Dendritic cell treated with granulocyte-macrophage colony-stimulating factor and Interleukin-4, amounts not matched to agents 40 ng/mL and 50 ng/mL, for 4 days (primary cell): Measurements from ENCODE around the gene KCTD7.
"Not testable (repeated sequence)": the region's sequence is repeated elsewhere in the genome, so short reads cannot be mapped to it uniquely, and the experiment has no call there.

Experiments
- H3K27ac Mint-ChIP-seq: one replicate; pipeline ENCODE4 v1.8.0; 2022; ENCODE audit warnings: mild to moderate bottlenecking, mixed read lengths
- H3K27me3 Mint-ChIP-seq: one replicate; pipeline ENCODE4 v1.8.0; 2022; ENCODE audit warnings: mild to moderate bottlenecking, mixed read lengths
- H3K36me3 Mint-ChIP-seq: one replicate; pipeline ENCODE4 v1.8.0; 2022; ENCODE audit warnings: low read depth, mixed read lengths
- H3K4me1 Mint-ChIP-seq: one replicate; pipeline ENCODE4 v1.8.0; 2022; ENCODE audit warnings: low read depth, mixed read lengths
- H3K4me3 Mint-ChIP-seq: one replicate; pipeline ENCODE4 v1.8.0; 2022; ENCODE audit warnings: mild to moderate bottlenecking, moderate library complexity, mixed read lengths
- H3K9me3 Mint-ChIP-seq: one replicate; pipeline ENCODE4 v1.8.0; 2022; ENCODE audit warnings: mixed read lengths
- intact Hi-C: fragments of 100-400 bp; cut with micrococcal nuclease; formaldehyde crosslinking; loops from one replicate; pipeline ENCODE4 v1.15.0; 2022

The KCTD7 gene

GRCh38 chr7:66651026-66651425 lies 22.3 kb downstream of the KCTD7 start:
- intact Hi-C loops, H3K4me3 Mint-ChIP-seq, H3K27ac Mint-ChIP-seq: not testable (repeated sequence)

GRCh38 chr7:66653719-66654274 lies 25.1 kb downstream of the KCTD7 start:
- not testable (repeated sequence) for H3K9me3 Mint-ChIP-seq, H3K27me3 Mint-ChIP-seq
- H3K36me3 Mint-ChIP-seq = peaks cover 63% of the 10 kb centered on the region
- intact Hi-C loops = loop anchor here (1.0 kb wide), 2 partner anchors 24 to 61 kb away; no protein-coding TSS in a partner anchor
- H3K4me3 Mint-ChIP-seq = peak overlapping the region; percentile 96
- H3K27ac Mint-ChIP-seq = peak overlapping the region; percentile 93
- H3K4me1 Mint-ChIP-seq = peaks cover 39% of the 10 kb centered on the region

More at GRCh38 chr7:66651026-66651425, 22.3 kb downstream of the KCTD7 start:
- H3K27me3 Mint-ChIP-seq = peaks cover 13% of the 10 kb centered on the region
- not testable (repeated sequence) for H3K9me3 Mint-ChIP-seq
- peaks cover 71% of the 10 kb centered on the region for H3K36me3 Mint-ChIP-seq
- peaks cover 27% of the 10 kb centered on the region for H3K4me1 Mint-ChIP-seq

- intact Hi-C loops = loop anchor here (1.0 kb wide), 3 partner anchors 25 to 62 kb away; no protein-coding TSS in a partner anchor
- peaks cover 62% of the 10 kb centered on the region for H3K36me3 Mint-ChIP-seq
- H3K9me3 Mint-ChIP-seq = no peaks in the 10 kb centered on the region
- peak overlapping the region; percentile 93 for H3K27ac Mint-ChIP-seq
- H3K27me3 Mint-ChIP-seq = no peaks in the 10 kb centered on the region
- peaks cover 39% of the 10 kb centered on the region for H3K4me1 Mint-ChIP-seq
- H3K4me3 Mint-ChIP-seq = peak overlapping the region; percentile 96
These were observed 25.8 kb downstream of the KCTD7 start for GRCh38 chr7:66654275-66655112.

- peak overlapping the region; percentile 96 for H3K4me3 Mint-ChIP-seq
- not testable (repeated sequence) for H3K9me3 Mint-ChIP-seq, H3K27me3 Mint-ChIP-seq
- peak overlapping the region; percentile 93 for H3K27ac Mint-ChIP-seq
- H3K36me3 Mint-ChIP-seq = peaks cover 64% of the 10 kb centered on the region
- H3K4me1 Mint-ChIP-seq = peaks cover 39% of the 10 kb centered on the region
- intact Hi-C loops = loop anchor here (1.0 kb wide), 1 partner anchor 27 kb away; no protein-coding TSS in a partner anchor
These were observed 26.6 kb downstream of the KCTD7 start for GRCh38 chr7:66655113-66655806.

GRCh38 chr7:66655826-66656485 lies 27.3 kb downstream of the KCTD7 start:
- H3K27me3 Mint-ChIP-seq, H3K9me3 Mint-ChIP-seq: not testable (repeated sequence)
- Mint-ChIP-seq H3K4me1 (peaks cover 39% of the 10 kb centered on the region), H3K27ac (peak overlapping the region; percentile 93), H3K4me3 (peak overlapping the region; percentile 71), H3K36me3 (peaks cover 66% of the 10 kb centered on the region)
- intact Hi-C loops = loop anchor here (1.0 kb wide), 1 partner anchor 26 kb away; no protein-coding TSS in a partner anchor

GRCh38 chr7:66657798-66658197 lies 29.1 kb downstream of the KCTD7 start:
- H3K27ac Mint-ChIP-seq = no peak overlapping the region
- H3K27me3 Mint-ChIP-seq = no peaks in the 10 kb centered on the region
- H3K9me3 Mint-ChIP-seq = no peaks in the 10 kb centered on the region
- H3K36me3 Mint-ChIP-seq = peaks cover 66% of the 10 kb centered on the region
- no peak overlapping the region for H3K4me3 Mint-ChIP-seq
- peaks cover 36% of the 10 kb centered on the region for H3K4me1 Mint-ChIP-seq
- intact Hi-C loops = no loop called here

GRCh38 chr7:66662646-66663264 lies 34.1 kb downstream of the KCTD7 start:
- Mint-ChIP-seq H3K27me3 (no peaks in the 10 kb centered on the region), H3K36me3 (peaks cover 65% of the 10 kb centered on the region), H3K4me1 (peaks cover 17% of the 10 kb centered on the region), H3K4me3 (no peak overlapping the region), H3K27ac (no peak overlapping the region), H3K9me3 (no peaks in the 10 kb centered on the region)
- intact Hi-C loops = no loop called here

- Mint-ChIP-seq H3K4me1 (peaks cover 17% of the 10 kb centered on the region), H3K27me3 (no peaks in the 10 kb centered on the region), H3K4me3 (no peak overlapping the region), H3K9me3 (no peaks in the 10 kb centered on the region), H3K27ac (no peak overlapping the region), H3K36me3 (peaks cover 77% of the 10 kb centered on the region)
- intact Hi-C loops = no loop called here
These were observed 36.1 kb downstream of the KCTD7 start for GRCh38 chr7:66664590-66665293.

- H3K27ac Mint-ChIP-seq = no peak overlapping the region
- H3K4me3 Mint-ChIP-seq = no peak overlapping the region
- no peaks in the 10 kb centered on the region for H3K27me3 Mint-ChIP-seq
- peaks cover 82% of the 10 kb centered on the region for H3K36me3 Mint-ChIP-seq
- intact Hi-C loops = no loop called here
- no peaks in the 10 kb centered on the region for H3K9me3 Mint-ChIP-seq
- peaks cover 17% of the 10 kb centered on the region for H3K4me1 Mint-ChIP-seq
These were observed 37.8 kb downstream of the KCTD7 start for GRCh38 chr7:66666313-66666952.

- no peaks in the 10 kb centered on the region for H3K27me3 Mint-ChIP-seq
- H3K4me1 Mint-ChIP-seq = peaks cover 17% of the 10 kb centered on the region
- no peak overlapping the region for H3K4me3 Mint-ChIP-seq
- no peak overlapping the region for H3K27ac Mint-ChIP-seq
- no peaks in the 10 kb centered on the region for H3K9me3 Mint-ChIP-seq
- intact Hi-C loops = no loop called here
- peaks cover 78% of the 10 kb centered on the region for H3K36me3 Mint-ChIP-seq
These were observed 38.5 kb downstream of the KCTD7 start for GRCh38 chr7:66667023-66667728.

- Mint-ChIP-seq H3K27me3 (no peaks in the 10 kb centered on the region), H3K27ac (no peak overlapping the region), H3K4me3 (no peak overlapping the region), H3K36me3 (peaks cover 69% of the 10 kb centered on the region), H3K9me3 (no peaks in the 10 kb centered on the region), H3K4me1 (peaks cover 12% of the 10 kb centered on the region)
- intact Hi-C loops = no loop called here
These were observed 39.4 kb downstream of the KCTD7 start for GRCh38 chr7:66668112-66668511.

- Mint-ChIP-seq H3K27ac (no peak overlapping the region), H3K9me3 (no peaks in the 10 kb centered on the region), H3K36me3 (peaks cover 65% of the 10 kb centered on the region), H3K27me3 (no peaks in the 10 kb centered on the region), H3K4me1 (peaks cover 15% of the 10 kb centered on the region), H3K4me3 (no peak overlapping the region)
- intact Hi-C loops = no loop called here
These were observed 40.0 kb downstream of the KCTD7 start for GRCh38 chr7:66668677-66669076.
